A549 (cell line): Measurements from ENCODE around the gene PTGER4.

Experiments
- CHD4 ChIP-seq: fragments of 200-600 bp; sonication (generic); IDR thresholded peaks from 2 replicates; pipeline ENCODE4 v1.6.1; 2016; ENCODE audit warnings: antibody characterized with exemption, mild to moderate bottlenecking, borderline replicate concordance
- CTCF ChIP-seq: fragments of >200 bp; sonication (Bioruptor Twin); formaldehyde crosslinking; IDR thresholded peaks from 3 replicates; pipeline ENCODE4 v1.5.1; 2016
- GATA3 ChIP-seq: IDR thresholded peaks from 2 replicates; pipeline ENCODE4 v1.6.1; 2012; ENCODE audit warnings: borderline replicate concordance
- KDM5A ChIP-seq: fragments of 200-600 bp; sonication (generic); IDR thresholded peaks from 2 replicates; pipeline ENCODE4 v1.6.1; 2016; ENCODE audit warnings: antibody characterized with exemption, mild to moderate bottlenecking
- PHF8 ChIP-seq: fragments of 200-600 bp; sonication (generic); IDR thresholded peaks from 2 replicates; pipeline ENCODE4 v1.6.1; 2016; ENCODE audit warnings: low read depth, mild to moderate bottlenecking, antibody characterized with exemption, moderate library complexity, borderline replicate concordance
- POLR2A ChIP-seq: IDR thresholded peaks from 2 replicates; pipeline ENCODE4 v1.6.1; 2012; ENCODE audit warnings: mild to moderate bottlenecking, low read length
- POLR2AphosphoS2 ChIP-seq: conservative IDR thresholded peaks from 2 replicates; pipeline ENCODE4 v1.6.1; 2012; ENCODE audit warnings: low read length, improper control_type of control experiment, inconsistent platforms
- RARB ChIP-seq: fragments of 250-450 bp; sonication (Bioruptor Pico); IDR thresholded peaks from 2 replicates; pipeline ENCODE4 v1.8.0; 2021; ENCODE audit warnings: mild to moderate bottlenecking, moderate library complexity
- TF ChIP-seq, protein P1 (sequence below): fragments of 250-450 bp; sonication (Bioruptor Pico); IDR thresholded peaks from 2 replicates; pipeline ENCODE4 v1.5.0; 2021; ENCODE audit warnings: mild to moderate bottlenecking, moderate library complexity, borderline replicate concordance

DNA sequence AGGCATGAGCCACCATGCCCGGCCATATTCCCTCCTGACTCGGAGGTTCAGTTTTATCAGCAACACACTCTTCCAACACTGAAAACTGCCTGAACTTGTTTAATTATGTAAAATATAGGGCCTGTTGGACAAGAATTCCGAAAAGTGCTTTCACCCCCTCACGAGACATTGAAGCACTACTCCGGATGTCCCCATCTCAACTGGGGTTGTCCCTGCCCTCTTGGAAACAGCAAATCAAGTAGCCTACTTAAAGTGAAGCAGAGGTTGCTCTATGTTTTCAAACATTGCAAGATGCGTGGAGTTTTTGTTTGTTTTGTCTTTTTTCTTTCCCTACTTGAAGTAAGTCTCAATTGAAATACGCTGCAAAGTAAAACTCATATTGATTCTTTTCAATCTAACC lies 7.6 kb downstream of the PTGER4 start:
- no peak for TF ChIP-seq POLR2AphosphoS2
- no peak for TF ChIP-seq CTCF
- TF ChIP-seq POLR2A = no peak
- no peak for TF ChIP-seq GATA3
- TF ChIP-seq, protein P1, sequence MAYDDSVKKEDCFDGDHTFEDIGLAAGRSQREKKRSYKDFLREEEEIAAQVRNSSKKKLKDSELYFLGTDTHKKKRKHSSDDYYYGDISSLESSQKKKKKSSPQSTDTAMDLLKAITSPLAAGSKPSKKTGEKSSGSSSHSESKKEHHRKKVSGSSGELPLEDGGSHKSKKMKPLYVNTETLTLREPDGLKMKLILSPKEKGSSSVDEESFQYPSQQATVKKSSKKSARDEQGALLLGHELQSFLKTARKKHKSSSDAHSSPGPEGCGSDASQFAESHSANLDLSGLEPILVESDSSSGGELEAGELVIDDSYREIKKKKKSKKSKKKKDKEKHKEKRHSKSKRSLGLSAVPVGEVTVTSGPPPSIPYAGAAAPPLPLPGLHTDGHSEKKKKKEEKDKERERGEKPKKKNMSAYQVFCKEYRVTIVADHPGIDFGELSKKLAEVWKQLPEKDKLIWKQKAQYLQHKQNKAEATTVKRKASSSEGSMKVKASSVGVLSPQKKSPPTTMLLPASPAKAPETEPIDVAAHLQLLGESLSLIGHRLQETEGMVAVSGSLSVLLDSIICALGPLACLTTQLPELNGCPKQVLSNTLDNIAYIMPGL = no peak
- no peak for TF ChIP-seq KDM5A
- no peak for TF ChIP-seq CHD4
- no peak for TF ChIP-seq RARB (CRISPR knock-in tag)
- no peak for TF ChIP-seq PHF8
